ENCODE data around the gene GNG12. TPM values are rescaled to one million over a fixed set of nuclear protein-coding genes. Genes with fewer than 3 reads are reported as not detected.

GNG12 gene
- total RNA-seq, 6 experiments from 2014 or later: 172 to 229 (median 198) TPM

GRCh38 chr1:67789551-67789950, 43.7 kb downstream of the GNG12 start:
- Mint-ChIP-seq H3K27me3 (ENCODE audit: insufficient read depth) (no peaks in the 10 kb centered on the region; the same call in 1 of the 2 replicates), H3K27ac (peak overlapping the region; percentile 96), H3K9me3 (no peaks in the 10 kb centered on the region), H3K4me1 (ENCODE audit: low read depth) (peaks cover 97% of the 10 kb centered on the region), H3K4me3 (peak overlapping the region; percentile 84; the same call in 1 of the 2 replicates), H3K36me3 (ENCODE audit: low read depth) (peaks cover 6% of the 10 kb centered on the region; the same call in 1 of the 2 replicates)
- no peak for TF ChIP-seq CTCF (IDR thresholded peaks at IDR 0.05)
- no peak for DNase-seq

- no peak for DNase-seq
- peaks cover 6% of the 10 kb centered on the region; the same call in 1 of the 2 replicates for H3K36me3 Mint-ChIP-seq (ENCODE audit: low read depth)
- no peaks in the 10 kb centered on the region for H3K9me3 Mint-ChIP-seq
- H3K27me3 Mint-ChIP-seq (ENCODE audit: insufficient read depth): no peaks in the 10 kb centered on the region; the same call in 1 of the 2 replicates
- no peak overlapping the region for H3K27ac Mint-ChIP-seq
- no peak for TF ChIP-seq CTCF (IDR thresholded peaks at IDR 0.05)
- H3K4me3 Mint-ChIP-seq: no peak overlapping the region
- peaks cover 92% of the 10 kb centered on the region for H3K4me1 Mint-ChIP-seq (ENCODE audit: low read depth)
These were observed 44.4 kb downstream of the GNG12 start for GRCh38 chr1:67788904-67789303.

- Mint-ChIP-seq H3K27ac (no peak overlapping the region), H3K4me3 (no peak overlapping the region), H3K4me1 (ENCODE audit: low read depth) (peaks cover 86% of the 10 kb centered on the region), H3K9me3 (no peaks in the 10 kb centered on the region), H3K27me3 (ENCODE audit: insufficient read depth) (no peaks in the 10 kb centered on the region; the same call in 1 of the 2 replicates), H3K36me3 (ENCODE audit: low read depth) (peaks cover 6% of the 10 kb centered on the region; the same call in 1 of the 2 replicates)
- DNase-seq: no peak
- TF ChIP-seq CTCF (IDR thresholded peaks at IDR 0.05): no peak
These were observed 45.0 kb downstream of the GNG12 start for GRCh38 chr1:67788238-67788790.

GRCh38 chr1:67787746-67788145, 45.5 kb downstream of the GNG12 start:
- Mint-ChIP-seq H3K27ac (peak overlapping the region; percentile 51; the same call in 1 of the 2 replicates), H3K27me3 (ENCODE audit: insufficient read depth) (no peaks in the 10 kb centered on the region; the same call in 1 of the 2 replicates), H3K4me1 (ENCODE audit: low read depth) (peaks cover 80% of the 10 kb centered on the region), H3K4me3 (no peak overlapping the region), H3K9me3 (no peaks in the 10 kb centered on the region), H3K36me3 (ENCODE audit: low read depth) (peaks cover 6% of the 10 kb centered on the region; the same call in 1 of the 2 replicates)
- no peak for TF ChIP-seq CTCF (IDR thresholded peaks at IDR 0.05)
- DNase-seq: no peak

- TF ChIP-seq CTCF (IDR thresholded peaks at IDR 0.05): no peak
- DNase-seq: no peak
- peaks cover 70% of the 10 kb centered on the region for H3K4me1 Mint-ChIP-seq (ENCODE audit: low read depth)
These were observed 47.2 kb downstream of the GNG12 start for GRCh38 chr1:67785847-67786753.

More at GRCh38 chr1:67785847-67786753, 47.2 kb downstream of the GNG12 start:
- Mint-ChIP-seq H3K27ac (peak overlapping the region; percentile 90), H3K27me3 (ENCODE audit: insufficient read depth) (no peaks in the 10 kb centered on the region), H3K9me3 (no peaks in the 10 kb centered on the region), H3K4me3 (peak overlapping the region; percentile 58), H3K36me3 (ENCODE audit: low read depth) (peaks cover 15% of the 10 kb centered on the region)
